ENCODE data around the gene ZBED5. TPM values are rescaled to one million over a fixed set of nuclear protein-coding genes. Genes with fewer than 3 reads are reported as not detected.

The ZBED5 gene
- total and polyA plus RNA-seq, 3 donors from 2014 or later = 27.0 to 37.3 (median 30.4) TPM

GRCh38 chr11:10881892-10882291 is 24.0 kb upstream of the ZBED5 start:
- Histone ChIP-seq H3K4me3 (no peak overlapping the region), H3K9me3 (no peaks in the 10 kb centered on the region), H3K36me3 (ENCODE audit: low read depth, missing control alignments) (no peaks in the 10 kb centered on the region), H3K27me3 (no peaks in the 10 kb centered on the region), H3K4me1 (no peaks in the 10 kb centered on the region), H3K27ac (no peak overlapping the region)
- no peak for DNase-seq
- intact Hi-C loops (cut with DNase I; ENCODE audit: low total_unique reads) = no loop called here
- TF ChIP-seq, protein P1, sequence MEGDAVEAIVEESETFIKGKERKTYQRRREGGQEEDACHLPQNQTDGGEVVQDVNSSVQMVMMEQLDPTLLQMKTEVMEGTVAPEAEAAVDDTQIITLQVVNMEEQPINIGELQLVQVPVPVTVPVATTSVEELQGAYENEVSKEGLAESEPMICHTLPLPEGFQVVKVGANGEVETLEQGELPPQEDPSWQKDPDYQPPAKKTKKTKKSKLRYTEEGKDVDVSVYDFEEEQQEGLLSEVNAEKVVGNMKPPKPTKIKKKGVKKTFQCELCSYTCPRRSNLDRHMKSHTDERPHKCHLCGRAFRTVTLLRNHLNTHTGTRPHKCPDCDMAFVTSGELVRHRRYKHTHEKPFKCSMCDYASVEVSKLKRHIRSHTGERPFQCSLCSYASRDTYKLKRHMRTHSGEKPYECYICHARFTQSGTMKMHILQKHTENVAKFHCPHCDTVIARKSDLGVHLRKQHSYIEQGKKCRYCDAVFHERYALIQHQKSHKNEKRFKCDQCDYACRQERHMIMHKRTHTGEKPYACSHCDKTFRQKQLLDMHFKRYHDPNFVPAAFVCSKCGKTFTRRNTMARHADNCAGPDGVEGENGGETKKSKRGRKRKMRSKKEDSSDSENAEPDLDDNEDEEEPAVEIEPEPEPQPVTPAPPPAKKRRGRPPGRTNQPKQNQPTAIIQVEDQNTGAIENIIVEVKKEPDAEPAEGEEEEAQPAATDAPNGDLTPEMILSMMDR (IDR thresholded peaks at IDR 0.05) = no peak
- TF ChIP-seq POLR2A (IDR thresholded peaks at IDR 0.05) = no peak
- WGBS, 2 donors = 85 to 89% methylated on average over 3 of the region's 3 CpGs

- H3K4me1 ChIP-seq = no peaks in the 10 kb centered on the region
- no peak overlapping the region for H3K27ac ChIP-seq
- H3K36me3 ChIP-seq (ENCODE audit: low read depth, missing control alignments) = no peaks in the 10 kb centered on the region
- intact Hi-C loops (cut with DNase I; ENCODE audit: low total_unique reads) = no loop called here
- H3K9me3 ChIP-seq = no peaks in the 10 kb centered on the region
- WGBS, 2 donors = 93 to 96% methylated on average over 7 of the region's 7 CpGs
- no peak overlapping the region for H3K4me3 ChIP-seq
- no peaks in the 10 kb centered on the region for H3K27me3 ChIP-seq
- TF ChIP-seq, protein P1 (IDR thresholded peaks at IDR 0.05) = peak in 1 of 3 experiments; percentile 45
- TF ChIP-seq POLR2A (IDR thresholded peaks at IDR 0.05) = no peak
- no peak for DNase-seq
Observed at GRCh38 chr11:10878408-10879214, 20.8 kb upstream of the ZBED5 start.

DNA sequence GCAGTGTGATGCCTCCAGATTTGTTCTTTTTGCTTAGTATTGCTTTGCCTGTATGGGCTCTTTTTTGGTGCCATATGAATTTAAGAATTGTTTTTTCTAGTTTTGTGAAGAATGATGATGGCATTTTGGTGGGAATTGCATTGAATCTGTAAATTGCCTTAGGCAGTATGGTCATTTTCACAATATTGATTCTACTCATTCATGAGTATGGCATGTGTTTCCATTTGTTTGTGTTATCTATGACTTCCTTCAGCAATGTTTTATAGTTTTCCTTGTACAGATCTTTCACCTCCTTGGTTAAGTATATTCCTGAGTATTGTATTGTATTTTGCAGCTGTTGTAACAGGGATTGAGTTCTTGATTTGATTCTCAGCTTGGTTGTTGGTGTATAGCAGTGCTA is 18.3 kb upstream of the ZBED5 start:
- no peak for DNase-seq
- Histone ChIP-seq H3K27me3 (no peaks in the 10 kb centered on the region), H3K4me1 (no peaks in the 10 kb centered on the region), H3K9me3 (no peaks in the 10 kb centered on the region), H3K4me3 (no peak overlapping the region), H3K36me3 (ENCODE audit: low read depth, missing control alignments) (no peaks in the 10 kb centered on the region), H3K27ac (no peak overlapping the region)
- TF ChIP-seq, protein P1 (IDR thresholded peaks at IDR 0.05) = no peak
- no peak for TF ChIP-seq POLR2A (IDR thresholded peaks at IDR 0.05)
- intact Hi-C loops (cut with DNase I; ENCODE audit: low total_unique reads) = no loop called here

- no peak overlapping the region for H3K4me3 ChIP-seq
Observed at GRCh38 chr11:10875430-10876021, 17.7 kb upstream of the ZBED5 start.

More at GRCh38 chr11:10875430-10876021, 17.7 kb upstream of the ZBED5 start:
- Histone ChIP-seq H3K27me3 (no peaks in the 10 kb centered on the region), H3K4me1 (no peaks in the 10 kb centered on the region), H3K9me3 (no peaks in the 10 kb centered on the region), H3K27ac (no peak overlapping the region), H3K36me3 (ENCODE audit: low read depth, missing control alignments) (no peaks in the 10 kb centered on the region)
- intact Hi-C loops (cut with DNase I; ENCODE audit: low total_unique reads) = no loop called here
- no peak for DNase-seq
- TF ChIP-seq POLR2A (IDR thresholded peaks at IDR 0.05) = no peak
- TF ChIP-seq, protein P1 (IDR thresholded peaks at IDR 0.05) = no peak
- WGBS, 2 donors = 91 to 92% methylated on average over 2 of the region's 2 CpGs
